Peyer's patch (tissue), 4 donors: ENCODE data around the gene RTN4R.

Experiments used
- CTCF ChIP-seq, 6 experiments: fragments of 450-650 bp in 4 of 6; fragments of 200-600 bp in 2 of 6; sonication (generic) in 1 of 6; IDR thresholded peaks; one replicate each; pipeline ENCODE4 v1.5.1; 2017 to 2019; ENCODE audit warnings: antibody characterized with exemption in 6 of 6, mild to moderate bottlenecking in 3 of 6, moderate library complexity in 1 of 6
- POLR2A ChIP-seq, 2 donors: fragments of 450-650 bp; IDR thresholded peaks; one replicate each; pipeline ENCODE4 v1.5.1; 2017; ENCODE audit warnings: antibody characterized with exemption in 2 of 2, mild to moderate bottlenecking in 2 of 2, moderate library complexity in 2 of 2

- no peak for TF ChIP-seq CTCF (IDR thresholded peaks at IDR 0.05)
- TF ChIP-seq POLR2A (IDR thresholded peaks at IDR 0.05) = no peak
Observed at GRCh38 chr22:20256551-20257211, 11.4 kb downstream of the RTN4R start.
